Middle frontal gyrus (tissue), 1 donor: Measurements from ENCODE around the gene PNPO.

Experiments
- DNase-seq: peaks from one replicate; pipeline ENCODE4 v3.0.0-alpha.2; 2015; ENCODE audit warnings: low spot score; ENCODE audit errors: extremely low spot score

Gene PNPO

GRCh38 chr17:47949197-47949759 is 7.9 kb downstream of the PNPO start:
- peak; percentile 55 for DNase-seq

- no peak for DNase-seq
Measured at GRCh38 chr17:47949946-47950345, 8.6 kb downstream of the PNPO start.

- DNase-seq, result no peak
Measured at GRCh38 chr17:47950448-47950847, 9.1 kb downstream of the PNPO start.

- no peak for DNase-seq
Measured at GRCh38 chr17:47952171-47953021, 11.0 kb downstream of the PNPO start.

GRCh38 chr17:47953909-47954308 is 12.5 kb downstream of the PNPO start:
- no peak for DNase-seq

DNA sequence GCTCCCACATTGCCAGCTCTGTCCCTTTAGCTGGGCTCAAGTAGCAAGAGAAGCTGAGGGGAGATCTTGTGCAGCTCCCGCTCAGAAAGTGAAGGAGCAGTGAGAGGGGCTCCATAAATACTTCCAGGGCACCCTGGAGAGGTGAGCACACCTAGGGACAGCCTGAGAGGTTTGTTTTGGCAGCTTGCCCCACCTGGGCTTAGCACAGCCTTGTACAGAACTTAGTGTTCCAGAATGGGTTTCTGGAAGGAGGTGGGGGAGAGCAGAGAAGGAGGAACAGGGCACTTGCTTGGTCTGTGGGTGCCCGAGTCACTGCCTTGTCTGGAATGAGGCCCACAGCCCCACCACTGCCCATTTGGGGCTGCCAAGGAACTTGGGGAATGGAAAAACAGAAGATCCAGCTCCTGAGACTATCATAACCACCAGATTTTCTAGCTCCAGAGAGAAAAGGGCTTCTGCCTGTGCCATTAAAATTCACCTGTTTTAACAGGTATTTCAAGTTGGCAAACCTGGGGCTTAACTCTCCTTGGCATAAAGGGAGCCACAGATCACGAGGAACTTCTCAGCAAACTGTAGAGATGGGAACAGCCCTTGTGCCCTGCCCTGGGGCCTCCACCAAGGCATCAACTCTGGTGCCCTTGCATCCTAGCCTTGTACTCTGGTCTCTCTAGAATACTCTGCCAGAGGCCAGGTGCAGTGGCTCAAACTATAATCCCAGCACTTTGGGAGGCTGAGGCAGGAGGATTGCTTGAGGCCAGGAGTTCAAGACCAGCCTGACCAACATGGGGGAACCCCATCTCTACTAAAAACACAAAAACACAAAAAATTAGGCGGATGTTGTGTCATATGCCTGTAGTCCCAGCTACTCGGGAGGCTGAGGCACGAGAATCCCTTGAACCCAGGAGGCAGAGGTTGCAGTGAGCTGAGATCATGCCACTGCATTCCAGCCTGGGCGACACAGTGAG is 14.4 kb downstream of the PNPO start:
- no peak for DNase-seq

GRCh38 chr17:47956791-47957590 is 15.6 kb downstream of the PNPO start:
- DNase-seq, result no peak

DNA sequence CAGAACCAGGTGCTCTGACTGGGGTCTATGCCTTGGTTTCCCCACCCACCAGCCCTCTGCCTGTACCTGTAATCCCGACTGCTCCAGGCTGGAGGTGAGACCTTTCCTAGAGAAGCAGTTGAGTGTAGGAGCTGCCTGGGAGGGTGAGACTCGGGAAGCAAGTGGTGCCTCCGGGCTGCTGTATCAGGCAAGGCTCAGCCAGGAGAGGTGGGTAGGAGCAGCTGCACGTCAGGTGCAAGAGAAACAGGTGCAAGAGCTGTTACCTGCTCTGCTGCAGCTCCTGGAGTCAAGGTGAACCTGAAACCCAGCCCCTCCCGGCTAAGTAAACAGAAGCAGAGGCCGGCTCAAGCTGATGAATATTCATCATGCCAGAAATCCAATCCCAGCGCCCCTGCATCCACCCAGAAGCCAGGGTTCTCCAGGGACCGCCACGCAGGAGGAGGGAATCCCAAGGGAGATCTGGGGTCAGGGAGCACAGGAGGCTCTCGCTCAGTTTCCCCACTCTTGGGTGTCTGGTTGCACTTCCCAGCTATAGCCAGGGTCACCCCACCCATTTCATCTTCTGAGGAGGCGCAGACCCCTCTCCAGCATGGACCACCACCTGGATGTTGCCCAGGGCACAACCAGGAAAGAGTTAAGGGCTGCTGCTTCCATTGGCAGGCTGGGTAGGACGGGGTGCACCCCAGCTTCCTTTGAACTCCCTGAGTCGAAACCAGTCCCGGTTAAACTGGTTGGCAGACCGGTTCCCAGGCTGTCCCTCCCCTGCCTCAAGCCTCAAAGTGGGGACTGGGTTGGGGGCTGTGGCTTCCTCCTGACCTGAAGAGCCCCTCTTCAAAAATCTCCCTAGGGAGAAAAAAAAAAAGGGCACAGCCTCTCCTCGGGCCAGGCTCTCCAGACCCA is 16.5 kb downstream of the PNPO start, which contains the start of gene PRR15L:
TSS of gene PRR15L (minus strand) at position 293 of the 900 bp plus-strand sequence. CDS start 4,649 bp downstream, outside the sequence.
- DNase-seq, result no peak

DNA sequence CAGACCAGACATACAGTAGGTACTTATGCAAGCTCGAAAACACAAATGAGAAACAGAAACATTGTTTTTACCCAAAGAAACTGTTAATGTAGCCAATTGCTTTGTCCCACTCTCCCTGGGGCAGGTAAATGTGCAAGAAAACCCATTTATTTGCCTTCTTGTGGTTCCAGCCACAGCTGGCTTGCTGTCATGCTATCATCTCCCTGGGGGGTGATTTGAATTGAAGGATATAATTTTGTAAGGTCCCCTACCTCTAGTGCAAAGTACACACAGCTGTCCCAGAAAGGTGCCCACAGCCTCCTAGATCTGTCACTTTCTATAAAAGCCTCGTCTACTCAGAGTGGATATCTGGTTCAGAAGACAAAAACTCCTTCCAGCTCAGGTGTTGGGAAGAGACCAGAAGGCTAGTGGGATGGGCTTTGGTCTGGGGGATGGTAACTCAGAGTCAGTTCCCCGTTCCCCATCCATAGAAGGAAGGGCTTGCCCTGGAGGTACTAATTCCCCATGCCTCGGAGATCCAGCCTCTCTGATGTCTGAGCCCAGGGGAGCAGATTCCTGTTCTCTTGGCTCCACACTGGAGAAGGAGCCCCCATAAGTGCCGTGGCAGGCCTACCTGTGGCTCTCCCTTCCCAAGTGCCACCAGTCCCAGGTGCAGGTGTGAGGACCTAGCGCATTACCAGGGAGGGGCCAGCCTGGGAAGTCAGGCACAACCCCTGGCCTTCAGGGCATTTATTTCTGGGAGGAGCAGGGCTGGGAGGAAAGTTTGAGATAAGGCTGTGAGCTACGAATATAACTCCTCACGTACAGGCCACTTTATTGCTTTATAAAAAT is 18.7 kb downstream of the PNPO start:
- no peak for DNase-seq

DNA sequence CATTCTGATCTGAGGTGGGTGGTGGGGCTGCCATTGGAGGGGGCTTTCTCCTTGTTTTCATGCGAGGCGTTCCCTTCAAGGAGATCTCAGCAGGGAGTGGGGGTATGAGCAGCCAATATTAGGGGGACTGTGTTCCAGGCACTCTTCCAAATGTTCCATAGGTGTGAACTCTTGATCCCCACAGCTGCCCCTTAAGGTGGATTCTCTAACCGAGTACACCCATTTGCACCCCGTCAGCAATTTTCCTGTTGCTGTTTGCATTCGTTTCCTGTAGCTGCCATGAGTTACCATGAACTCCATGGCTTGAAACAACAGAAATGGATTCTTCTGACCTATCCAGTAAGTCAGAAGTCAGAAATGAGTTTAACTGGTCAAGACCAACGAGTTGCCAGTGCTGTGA is 20.0 kb downstream of the PNPO start:
- DNase-seq, result no peak

- DNase-seq, result no peak
Measured at GRCh38 chr17:47962901-47963300, 21.5 kb downstream of the PNPO start.

GRCh38 chr17:47964856-47965255 is 23.5 kb downstream of the PNPO start:
- no peak for DNase-seq

DNA sequence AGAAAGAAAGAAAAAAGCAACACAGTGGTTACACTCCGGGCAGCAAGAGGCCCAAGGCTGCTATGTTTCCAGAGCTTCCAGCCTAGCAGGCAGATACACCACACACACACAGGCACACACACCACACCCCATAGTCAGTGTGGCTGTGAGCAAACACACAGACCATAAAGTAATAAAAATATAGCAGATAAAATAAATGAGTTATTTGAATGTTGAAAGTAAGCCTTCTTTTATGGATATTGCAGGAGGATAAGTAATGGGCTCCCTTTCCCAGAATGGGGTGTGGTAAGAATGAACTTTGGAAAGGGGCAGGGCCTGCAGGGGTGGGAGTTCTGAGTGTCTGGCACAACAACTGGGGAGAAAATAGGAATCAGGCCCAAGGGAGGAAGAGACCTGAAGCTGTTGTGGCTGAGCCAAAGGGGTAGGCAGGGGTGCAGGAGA is 24.7 kb downstream of the PNPO start:
- DNase-seq, result no peak

DNA sequence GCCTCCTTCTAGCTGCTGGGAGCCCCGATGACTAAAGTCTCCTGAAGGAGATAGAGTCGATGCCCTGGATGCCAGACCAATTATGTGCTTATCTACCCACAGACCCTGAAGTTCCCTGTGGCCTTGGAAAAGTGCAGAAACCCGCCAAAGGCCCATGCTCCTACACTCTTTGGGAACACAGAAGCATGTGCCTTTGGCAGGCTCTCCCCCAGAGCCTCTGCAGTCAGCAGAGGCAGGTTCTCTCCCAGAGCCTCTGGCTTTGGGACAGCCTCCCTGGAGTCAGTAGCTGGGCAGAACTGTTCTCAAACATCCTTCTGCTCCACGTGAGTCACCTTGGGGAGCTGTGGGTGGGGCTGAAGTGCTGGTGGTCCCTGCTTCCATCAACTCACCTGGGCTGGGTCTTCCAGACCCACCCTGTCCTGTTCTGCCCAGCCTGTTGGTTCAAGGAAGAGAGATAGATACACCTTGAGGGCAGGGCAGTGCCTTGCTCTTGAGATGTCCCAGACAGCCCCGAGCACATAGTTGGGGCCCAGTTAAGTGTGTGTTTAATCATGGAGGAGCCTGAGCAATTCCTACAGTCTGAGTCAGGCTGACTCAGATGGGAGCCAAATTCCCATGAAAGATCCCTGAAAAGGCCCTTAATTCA is 26.4 kb downstream of the PNPO start:
- DNase-seq, result no peak

- DNase-seq, result no peak
Measured at GRCh38 chr17:47968836-47969235, 27.5 kb downstream of the PNPO start.

DNA sequence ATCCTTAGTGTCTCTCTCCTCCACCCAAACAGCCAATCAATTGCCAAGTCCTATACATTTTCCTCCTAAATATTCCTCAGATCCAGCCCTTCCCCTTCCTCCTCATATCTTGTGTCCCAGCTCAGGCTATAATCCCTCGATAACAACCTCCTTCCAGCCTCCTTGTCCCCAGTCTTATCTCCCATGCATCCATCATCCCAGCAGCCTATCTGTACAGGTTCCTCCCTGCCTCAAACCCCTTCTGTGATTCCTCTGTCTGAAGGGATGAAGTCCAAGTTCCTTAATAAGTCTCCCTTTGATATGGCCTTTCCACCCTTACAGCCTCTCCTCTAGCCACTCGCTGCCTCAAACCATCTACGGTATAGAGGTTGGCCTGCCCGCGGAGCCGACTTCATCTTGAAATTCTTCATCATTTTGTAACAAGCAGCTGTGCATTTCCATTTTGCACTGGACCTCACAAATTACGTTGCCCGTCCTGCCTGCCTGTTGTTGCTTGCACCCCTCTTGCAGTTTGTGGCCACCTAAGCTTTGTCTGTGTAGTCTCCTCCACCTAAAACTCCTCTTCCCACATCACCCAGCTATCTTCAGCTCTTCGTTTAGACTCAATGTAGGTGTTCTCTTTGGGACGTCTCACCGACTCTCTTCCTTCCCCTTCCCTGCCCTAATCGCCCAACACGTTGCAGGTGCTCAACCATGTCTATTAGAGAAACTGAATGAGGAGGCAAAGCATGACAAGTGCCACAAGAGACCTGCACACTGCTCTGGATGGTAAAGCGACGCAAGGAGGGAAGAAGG is 28.8 kb downstream of the PNPO start:
- no peak for DNase-seq

DNA sequence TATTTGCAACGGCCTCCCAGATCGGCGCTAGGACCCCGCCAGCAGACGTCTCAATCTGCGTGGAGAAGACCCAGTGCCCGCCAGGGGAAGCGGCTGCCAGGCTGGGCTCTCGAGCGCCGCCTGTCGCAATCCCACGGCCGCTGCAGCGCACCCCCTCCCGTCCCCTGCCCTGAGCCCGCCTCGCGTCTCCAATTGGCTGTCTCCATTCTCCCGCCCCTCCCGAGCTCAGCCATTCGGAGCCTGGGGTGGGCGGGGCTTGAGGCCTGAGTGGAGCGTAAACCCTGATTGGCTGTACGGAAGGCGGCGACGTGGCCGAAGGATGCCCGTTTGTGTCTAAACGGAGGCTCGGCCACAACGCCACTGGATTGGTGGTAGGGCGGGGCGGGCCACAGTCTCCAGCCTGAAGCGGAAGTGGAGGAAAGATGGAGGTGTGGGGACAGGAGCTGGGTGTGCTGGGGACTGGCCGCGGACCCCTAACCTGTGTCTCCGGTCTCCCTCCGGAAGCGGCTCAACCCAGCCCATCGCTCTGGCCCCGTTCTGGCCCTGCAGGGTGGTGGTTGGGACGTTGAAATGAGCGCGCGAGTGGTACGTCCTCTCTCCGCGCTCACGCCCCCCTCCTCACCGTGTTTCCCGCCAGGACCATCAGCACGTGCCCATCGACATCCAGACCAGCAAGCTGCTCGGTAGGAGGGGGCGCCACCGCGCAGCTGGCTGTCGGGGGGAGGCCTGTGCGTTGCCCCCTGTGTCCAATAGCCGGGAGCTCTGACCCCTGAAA is 29.5 kb downstream of the PNPO start, which contains the start of gene CDK5RAP3:
TSS of gene CDK5RAP3 (plus strand) at position 389 of the 775 bp plus-strand sequence. CDS start at position 423, 34 bp downstream.
- DNase-seq, result peak; percentile 99
